Femur (tissue), 1 donor: ENCODE data around the gene MMP24.
"Not testable (repeated sequence)": the region's sequence is repeated elsewhere in the genome, so short reads cannot be mapped to it uniquely, and the experiment has no call there.

Source experiments
- DNase-seq: peaks from one replicate; pipeline ENCODE4 v3.0.0-alpha.2; 2017

The MMP24 gene

DNA sequence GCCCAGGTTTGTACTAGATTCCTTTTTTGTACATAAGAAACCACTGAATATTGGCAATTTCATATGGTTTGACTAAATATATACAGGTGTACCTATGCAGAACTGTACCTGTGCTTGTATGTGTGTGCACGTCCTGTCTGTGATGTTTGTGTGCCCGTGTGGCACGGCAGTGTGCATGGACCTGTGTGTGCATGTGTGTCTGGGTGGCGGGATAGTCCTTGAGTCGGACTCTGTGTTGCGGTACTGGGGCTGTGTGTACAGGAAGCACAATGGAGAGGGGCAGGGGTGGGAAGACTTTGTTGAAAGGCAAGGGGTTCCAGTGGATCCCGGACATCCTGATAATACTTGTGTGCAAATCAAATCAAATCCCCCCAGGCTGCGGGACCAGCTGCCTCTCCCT lies 69.2 kb downstream of the MMP24 start:
- no peak for DNase-seq

DNA sequence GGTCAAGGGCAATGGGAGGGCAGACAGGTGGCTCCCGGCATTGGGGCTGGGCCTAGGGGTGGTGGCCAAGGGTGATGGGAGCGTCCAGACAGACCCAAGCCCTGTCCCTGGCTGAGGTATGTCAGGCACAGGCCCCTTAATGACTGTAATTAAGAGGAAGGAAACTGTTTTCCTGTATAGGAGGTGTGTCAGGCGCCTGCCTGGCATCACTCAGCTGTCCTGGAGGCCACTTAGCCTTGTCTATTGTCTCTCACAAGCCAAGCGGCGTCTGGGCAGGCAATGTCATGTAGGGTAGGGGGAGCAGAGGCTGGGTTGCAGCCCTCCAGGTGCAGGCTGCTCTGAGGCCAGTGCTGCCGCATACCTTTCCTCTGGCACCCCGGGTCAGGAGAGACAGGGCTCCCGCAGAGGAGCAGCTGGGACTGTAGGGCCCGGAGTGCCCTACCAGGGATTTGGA lies 69.6 kb downstream of the MMP24 start:
- no peak for DNase-seq

DNA sequence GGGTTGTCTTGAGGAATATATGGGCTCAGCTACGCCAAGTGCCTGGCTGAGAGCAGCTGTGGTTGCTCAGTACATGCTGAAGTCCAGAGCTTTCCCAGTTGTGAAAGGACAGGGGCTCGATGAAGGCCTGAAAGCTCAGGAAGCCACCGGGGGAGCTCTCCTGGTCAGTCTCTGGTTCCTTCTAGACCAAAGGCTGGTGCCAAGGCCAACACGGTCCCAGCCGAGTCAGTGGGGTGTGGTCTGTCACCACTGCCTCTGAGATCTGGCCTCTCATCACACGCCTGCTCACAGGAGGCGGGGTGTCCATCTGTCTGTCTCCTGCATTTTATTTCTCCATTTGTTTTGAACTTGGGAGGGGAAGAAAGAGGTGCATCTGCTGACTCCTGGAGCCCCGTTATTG lies 70.7 kb downstream of the MMP24 start:
- no peak for DNase-seq

DNA sequence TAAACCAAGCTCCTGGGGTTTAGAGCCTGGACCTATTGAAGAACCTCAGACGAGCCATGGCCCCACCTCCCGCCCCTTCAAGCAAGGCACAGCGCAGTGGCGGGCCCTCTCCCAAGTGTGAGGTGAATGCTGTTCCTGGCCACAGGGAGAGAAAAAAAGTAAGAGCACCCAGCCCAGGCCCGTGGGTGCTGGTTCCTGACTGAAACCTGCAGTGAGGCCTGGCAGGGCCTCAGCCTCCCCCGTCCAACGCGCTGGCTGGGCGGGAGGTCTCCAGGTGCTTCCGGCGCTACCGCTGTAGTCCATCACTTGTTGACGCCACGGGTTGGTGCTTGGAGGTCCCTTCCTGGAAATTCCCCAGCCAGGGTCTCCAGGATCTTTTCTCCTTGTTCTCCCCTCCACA lies 71.2 kb downstream of the MMP24 start:
- no peak for DNase-seq

DNA sequence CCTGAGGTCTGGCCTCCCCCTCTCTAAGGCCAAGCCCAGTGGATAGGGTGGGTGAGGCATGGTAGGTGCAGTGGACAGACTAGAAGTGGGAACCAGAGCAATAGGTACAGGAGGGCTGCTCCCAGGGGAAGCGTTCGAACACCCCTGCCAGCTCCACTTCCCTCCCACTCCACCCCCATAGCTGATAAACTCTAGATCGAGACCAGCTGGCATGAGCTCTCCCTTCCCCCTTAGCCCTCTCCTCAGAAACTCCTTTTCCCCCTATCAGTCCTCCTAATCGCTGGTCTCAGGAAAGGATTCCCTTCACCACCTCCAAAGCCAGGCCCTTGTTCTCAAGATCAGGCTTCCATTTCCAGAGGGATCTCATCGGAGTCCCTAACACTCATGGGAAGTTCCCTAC lies 71.8 kb downstream of the MMP24 start:
- no peak for DNase-seq

DNA sequence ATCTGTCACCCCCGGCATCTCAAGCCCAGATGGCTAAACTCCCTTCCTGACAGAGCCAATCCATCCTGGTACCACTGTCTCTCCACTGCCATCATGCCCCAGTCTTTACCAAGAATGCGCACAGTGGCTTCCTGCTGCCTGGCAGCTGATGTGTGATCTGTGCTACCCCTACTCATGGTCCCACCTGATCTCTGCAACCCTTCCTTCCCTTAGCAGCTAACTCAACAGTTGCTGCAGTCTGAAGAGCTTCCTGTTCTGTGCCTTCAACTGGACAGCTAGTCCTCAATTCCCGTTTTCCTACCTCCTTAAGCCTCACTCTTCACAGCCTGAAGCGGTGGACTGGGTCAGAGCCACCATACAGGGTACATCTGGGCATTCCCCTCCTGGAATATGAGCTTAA lies 73.3 kb downstream of the MMP24 start:
- DNase-seq = no peak

DNA sequence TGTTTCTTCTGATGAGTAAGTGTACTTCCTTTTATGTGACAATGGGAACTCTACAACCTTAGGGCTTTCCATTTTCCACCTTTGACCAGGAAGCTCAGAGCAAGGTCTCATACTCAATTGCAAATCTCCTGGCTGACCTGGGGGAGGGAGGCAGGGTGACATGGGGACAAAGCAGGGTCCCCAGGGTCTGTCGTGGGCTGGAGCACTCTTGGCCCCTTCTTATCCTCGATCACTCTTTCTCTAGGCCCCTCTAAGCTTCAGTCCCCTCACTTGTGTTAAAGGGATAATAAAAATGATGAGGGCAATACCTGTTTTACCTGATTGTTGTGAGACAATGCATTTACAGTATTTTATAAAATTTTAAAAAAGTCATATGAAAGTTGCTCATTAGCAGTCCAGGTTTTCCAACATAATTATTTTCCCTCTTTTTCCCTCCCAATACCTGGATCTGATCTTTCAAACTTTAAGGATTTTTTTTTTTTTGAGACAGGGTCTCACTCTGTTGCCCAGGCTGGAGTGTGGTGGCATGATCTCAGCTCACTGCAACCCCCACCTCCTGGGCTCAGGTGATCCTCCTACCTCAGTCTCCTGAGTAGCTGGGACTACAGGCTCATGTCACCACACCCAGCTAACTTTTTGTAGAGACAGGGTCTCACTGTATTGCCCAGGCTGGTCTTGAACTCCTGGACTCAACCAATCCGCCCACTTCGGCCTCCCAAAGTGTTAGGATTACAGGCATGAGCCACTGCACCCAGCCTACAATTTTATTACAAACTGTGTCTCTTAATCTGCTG lies 74.2 kb downstream of the MMP24 start:
- DNase-seq = no peak

DNA sequence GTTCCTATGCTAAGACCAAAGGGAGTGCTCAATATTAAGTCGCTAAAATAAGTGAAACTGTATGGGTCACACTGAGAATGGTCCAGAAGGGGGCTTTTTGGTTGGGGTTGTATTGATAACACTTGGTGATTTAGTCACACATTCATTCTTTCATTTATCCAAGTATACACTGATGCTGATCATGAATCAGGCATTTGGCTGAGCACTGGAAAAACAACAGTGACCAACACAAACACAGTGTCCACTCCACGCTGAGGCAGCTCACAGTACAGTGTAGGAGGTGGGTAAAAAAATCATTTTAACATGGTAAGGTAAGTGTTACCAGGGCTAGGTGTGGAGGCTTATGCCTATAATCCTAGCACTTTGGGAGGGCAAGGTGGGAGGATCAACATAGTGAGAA lies 74.9 kb downstream of the MMP24 start:
- DNase-seq = no peak

DNA sequence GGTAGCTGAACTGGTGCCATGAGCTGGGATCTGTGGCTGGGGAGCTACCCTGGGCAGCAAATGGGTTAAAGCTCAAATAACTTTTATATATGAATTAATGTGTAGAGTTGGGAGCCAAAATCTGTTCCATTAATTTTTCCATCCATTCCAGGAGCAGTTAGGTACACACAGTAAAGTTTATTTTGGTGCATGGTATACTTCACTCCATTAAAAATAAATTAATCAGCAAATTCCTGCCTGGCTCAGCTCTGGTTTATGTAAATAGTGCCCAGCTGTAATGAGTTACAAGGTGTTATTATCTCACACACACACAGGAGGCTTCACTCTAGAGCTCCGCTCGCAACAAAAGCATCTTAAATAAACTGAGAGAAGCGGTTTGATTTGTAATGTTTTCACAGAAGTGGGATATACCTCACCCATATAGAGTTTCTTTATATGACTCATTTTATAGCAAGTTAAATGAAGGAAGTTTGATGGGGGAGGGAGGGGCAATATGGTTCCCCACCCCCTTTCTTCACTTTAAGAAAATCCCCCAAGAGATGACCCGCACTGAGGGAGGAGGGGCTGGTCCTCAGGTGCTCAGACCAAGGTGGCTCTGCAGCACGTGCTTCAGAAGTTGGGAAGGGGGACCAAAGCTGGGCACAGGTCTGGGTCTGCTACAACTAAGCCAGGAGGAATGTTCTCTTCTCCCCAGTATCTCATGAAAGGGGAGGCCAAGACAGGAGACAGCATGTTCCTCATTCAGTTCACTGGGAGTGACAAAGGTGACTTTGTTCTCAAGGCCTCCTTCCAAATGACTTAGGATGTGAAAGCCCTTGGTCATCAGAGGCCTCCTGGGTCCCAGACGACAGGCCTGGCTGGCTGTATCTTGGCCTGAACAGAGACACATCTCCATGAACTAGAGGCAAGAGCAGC lies 76.2 kb downstream of the MMP24 start:
- DNase-seq = no peak

DNA sequence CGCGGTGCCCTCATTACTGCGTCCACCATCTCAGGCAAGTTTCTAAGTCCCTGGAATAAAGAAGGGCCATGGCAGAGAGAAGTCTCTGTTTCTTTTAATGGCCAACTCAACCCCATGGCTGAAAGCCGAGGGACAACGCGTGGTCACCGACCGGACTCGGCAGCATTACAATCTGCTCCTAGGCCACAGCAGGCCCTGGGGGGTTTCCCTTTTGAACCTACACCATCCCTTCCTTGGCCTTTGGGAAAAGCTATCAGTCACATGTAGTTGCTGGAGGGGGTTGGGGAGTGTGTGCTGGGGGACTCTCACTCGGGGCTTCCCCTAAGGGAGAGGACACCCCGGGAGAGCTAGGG lies 76.9 kb downstream of the MMP24 start:
- DNase-seq = no peak

DNA sequence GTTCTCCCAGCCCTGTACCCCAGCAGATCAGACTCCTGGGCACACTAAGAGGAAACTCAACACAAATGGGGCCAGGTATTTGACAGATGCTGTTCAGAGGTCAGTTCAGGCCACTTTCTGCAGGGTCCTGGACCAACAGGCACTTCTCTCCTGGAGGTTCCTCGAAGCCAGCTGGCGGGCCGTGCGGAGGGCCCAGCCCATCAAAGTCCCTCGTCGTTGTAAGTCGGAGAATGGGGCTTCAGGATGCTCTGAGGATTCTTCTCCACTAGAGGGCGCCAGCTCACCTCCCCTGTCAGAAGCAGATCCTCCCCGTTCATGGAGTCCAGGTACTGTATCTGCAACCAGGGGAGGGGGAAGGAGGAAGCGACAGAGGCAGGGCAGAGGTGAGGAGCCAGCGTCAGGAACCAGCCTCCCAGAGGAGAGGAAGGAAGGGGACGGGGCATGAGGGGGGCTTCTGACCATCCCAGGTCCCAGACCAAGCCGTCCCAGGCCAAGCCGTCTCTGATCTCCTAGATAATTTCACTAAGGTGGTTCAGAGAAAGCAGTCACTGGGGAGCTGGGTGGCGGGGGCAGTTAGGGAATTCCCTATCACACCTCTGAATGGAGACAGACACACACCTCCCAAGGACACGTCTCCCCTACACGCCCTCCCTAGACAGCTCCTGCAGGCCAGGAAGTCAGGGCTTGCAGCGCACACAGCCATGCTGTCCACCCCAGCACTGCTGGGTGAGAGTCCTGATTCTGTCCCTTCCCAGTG lies 77.4 kb downstream of the MMP24 start:
- DNase-seq = peak; percentile 87

DNA sequence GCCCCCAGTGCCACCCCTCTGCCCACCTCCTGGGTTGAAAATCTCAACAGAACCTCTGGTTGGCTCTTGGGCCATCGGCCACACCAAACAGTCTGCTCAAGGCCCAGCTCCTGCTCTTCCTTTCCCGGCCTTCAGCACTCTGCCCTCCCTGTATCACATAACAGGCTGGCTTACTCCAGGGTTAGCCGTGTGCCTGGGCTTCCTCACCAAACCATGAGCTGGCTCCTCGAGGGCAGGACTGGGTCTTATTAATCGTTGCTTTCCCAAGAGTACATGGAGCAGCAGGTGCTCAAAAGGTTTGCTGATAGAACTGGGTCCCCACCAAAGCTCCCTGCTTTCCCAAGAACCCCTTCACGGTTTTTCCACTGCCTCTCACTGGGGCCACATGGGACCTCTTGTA lies 78.5 kb downstream of the MMP24 start:
- DNase-seq = no peak

DNA sequence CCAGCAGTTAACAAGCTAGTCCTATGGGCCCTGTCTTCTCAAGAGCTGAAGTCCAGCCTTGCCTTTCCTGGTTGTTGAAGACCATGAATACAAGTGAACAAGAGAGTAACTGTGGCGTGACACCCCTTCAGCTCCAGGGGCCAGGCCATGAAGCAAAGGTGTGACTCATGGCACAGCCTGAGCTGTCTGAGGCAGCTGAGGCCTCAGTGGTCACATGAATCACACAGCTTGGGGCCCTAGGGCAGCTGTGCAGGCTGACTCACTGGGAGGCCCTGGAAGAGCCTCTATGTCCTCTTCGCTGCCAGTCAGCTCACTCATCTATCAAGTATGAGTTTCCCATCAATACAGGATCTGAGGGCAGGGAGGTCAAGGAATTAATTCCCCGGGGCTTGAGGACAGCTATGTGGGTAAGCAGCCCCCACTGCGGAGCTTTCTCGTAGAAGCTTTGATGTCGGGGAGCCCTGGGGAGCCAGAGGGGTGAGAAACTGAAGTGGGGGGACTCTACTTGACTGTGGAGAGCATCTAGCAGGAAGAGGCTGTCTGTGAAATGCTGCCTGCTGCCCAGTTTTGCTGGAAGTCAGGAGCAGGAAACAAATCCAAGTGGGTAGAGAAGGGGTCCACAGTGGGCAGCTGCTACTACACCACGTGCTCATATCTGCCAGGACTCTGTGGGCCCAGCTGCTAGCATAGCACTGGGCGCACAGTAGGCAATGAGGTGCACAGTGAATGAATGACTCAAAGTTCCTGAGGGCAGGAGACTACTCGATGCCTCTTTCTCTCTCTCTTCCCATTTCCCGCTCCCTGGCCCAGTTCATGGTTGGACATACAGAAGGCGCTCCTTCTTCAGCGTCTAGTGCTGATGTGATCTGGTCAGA lies 79.4 kb downstream of the MMP24 start:
- no peak for DNase-seq

DNA sequence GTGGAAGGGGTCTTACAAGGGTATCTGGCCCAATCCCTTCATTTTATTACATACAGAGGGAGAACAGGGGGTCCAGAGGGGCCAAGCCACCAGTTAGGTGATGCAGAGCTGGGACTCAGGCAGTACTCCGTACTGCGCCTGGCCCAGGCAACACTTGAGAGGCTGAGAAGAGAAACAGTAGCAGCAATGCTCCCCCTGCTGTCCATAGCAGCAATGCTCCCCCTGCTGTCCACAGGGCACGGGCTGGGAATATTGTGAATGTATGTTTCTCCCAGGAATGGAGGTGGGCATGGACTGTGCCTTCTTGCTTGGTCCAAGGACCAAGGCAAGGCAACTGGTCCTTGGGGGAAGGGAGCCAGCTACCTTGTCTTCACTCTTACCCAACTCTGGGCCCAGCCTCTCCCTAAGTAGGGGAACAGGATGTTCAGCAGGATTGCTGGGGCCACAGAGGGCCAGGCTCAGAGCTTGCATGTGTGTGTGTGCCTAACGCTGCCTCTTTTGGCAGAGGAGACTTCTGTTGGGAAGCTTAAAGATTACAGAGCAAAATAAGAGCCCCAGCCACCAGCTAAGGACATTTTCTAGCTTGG lies 80.5 kb downstream of the MMP24 start:
- DNase-seq = no peak

DNA sequence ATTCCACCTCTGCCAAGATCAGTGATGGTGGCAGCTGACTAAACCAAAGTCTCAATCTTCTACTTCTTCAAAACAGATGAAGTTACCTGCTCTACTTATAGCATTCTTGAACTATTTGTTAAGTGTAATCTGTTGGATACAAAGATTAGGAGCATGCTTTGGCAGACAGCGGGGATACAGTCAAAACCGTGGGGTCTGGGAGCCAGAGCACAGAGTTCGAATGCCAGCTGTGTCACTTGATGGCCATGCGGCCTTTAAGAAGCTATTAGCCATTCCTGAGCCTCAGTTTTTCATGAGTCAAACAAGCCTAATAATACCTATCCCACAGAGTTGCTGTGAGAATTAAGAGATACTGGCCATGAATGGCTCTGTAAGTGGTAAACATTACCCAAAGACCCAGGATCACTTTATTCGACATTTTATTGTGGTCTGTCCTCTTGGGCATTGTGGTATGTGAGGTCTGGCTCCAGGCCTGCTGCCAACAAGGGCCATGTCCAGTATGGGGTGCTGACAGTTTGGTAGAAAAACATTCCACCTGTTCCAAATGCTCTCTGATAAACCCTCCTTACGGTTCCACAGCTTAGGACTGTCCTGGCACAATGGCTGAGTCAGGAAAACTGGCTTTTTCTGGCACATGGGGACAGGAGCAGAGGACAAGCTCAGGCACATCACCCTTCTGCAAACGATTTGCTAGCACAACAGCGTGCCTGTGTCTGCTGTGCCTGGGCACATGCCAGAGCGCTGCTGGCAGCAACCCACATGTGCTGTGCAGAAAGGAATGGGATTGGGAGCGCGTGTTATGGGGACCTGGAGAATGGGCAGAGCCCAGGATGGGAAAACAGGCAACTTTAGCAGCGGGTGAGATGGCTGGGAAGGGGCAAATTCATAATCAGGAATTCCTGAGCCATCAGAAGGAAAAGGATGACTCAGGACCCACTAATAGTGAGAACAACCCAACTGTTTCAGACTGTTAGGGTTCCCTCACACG lies 81.5 kb downstream of the MMP24 start:
- DNase-seq = peak; percentile 59

DNA sequence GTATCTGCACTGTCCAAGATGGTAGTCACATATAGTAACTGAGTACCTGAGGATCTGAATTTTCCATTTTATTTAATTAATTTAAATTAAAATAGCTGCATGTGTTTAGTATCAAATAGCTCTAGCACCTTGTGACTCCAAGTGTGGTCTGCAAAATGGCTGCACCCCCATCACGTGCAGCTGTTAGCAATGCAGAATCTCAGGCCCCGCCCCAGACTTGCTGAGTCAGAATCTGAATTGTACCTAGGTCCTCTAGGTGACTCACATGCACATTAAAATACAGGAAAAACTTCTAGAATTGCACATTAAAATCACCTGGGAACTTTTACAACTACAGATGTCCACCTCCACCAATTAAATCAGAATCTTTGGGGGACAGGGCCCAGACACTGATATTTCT lies 84.9 kb downstream of the MMP24 start:
- no peak for DNase-seq

DNA sequence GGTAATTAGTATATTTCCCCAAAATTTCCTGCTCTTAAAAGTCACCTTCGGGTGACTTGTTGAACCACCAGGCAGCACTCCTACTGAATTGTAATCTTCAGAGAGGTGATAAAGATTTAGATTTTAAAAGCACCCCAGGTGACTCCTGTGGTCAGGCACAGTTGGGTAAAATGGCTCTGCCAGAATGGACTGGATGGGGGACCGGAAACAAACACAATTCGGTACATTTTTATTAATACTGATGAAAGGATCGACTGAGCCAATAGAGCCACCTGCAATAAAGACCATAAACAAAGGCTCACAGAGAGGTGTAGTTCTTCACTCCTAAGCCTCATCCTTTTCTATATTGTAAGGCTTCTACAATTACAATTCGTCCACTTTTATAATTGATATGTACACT lies 85.3 kb downstream of the MMP24 start:
- no peak for DNase-seq

DNA sequence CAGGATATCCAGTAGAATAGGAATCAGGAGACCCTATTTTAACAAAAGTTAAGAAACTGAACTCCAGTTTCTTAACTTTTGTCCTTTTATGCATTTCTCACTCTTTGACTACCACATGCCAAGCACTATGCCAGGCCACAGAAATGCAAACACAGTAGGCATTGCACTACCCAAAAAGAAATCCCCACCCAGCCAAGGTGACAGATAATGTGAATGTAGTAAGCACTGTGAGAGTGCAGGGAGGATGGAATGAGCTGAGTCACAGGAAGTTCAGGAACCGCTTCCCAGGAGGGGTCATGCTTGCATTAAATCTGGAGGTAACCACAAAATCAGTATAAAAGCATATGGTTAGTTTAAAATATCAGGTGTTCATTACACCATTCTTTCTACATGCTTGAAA lies 85.8 kb downstream of the MMP24 start:
- no peak for DNase-seq

DNA sequence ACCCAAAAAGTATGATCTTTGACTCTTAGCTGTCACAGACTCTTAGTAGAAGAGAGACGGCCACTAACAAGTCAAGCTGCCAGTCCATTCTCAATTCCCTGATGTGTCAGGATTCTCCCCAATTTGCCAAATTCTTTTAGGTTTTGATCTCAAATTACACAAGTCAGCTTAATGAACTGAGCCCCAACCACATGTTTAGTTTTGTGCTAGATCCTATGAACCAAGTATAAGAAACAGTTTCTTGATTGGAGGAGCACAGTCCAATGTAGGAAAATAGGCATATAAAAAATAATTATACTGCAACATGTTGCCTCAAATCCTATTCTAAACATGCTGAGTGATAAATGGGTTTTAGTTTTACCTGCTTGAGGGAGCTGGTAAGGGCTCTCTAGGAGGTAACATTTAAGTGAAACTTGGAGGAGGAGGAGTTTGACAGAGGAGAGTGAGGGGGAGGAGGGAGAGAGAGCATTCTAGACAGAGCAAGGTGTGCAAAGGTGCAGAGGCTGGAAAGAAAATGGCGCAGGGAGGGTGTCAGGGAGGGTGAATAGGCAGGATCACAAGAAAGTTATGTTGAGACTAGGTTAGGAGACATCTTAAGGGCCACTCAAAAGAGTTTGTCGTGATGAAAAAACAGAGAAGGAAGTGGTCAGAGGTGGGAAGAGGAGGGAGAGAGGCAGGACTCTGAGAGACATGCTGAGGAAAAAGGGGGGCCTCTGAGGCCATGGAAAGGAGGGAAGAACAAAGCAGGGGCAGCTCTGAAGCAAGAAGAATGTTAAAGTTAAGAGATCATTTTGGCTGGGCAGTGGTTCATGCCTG lies 88.5 kb downstream of the MMP24 start:
- no peak for DNase-seq

DNA sequence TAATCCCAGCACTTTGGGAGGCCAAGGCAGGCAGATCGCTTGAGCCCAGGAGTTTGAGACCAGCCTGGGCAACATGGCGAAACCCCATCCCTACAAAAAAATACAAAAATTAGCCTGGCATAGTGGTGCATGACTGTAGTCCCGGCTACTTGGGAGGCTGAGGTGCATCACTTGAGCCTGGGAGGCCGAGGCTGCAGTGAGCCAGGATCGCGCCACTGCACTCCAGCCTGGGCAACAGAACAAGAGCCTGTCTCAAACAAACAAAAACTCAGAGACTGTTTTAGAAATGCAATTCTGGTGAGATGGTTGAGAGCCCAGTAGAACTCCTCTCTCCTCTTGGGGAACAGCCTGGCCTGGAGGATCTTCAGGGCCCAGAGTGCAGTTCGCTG lies 89.1 kb downstream of the MMP24 start:
- DNase-seq = not testable (repeated sequence)
